ENCODE data around the gene HOXC5.

HOXC5 gene

GRCh38 chr12:54049108-54049507 lies 16.3 kb downstream of the HOXC5 start:
- DNase-seq, result peak; percentile 54

GRCh38 chr12:54050482-54050810 lies 17.6 kb downstream of the HOXC5 start:
- peak; percentile 53 for DNase-seq

- DNase-seq, result no peak
Observed at GRCh38 chr12:54051026-54051842, 18.4 kb downstream of the HOXC5 start.

- peak; percentile 62 for DNase-seq
Observed at GRCh38 chr12:54051874-54052437, 19.1 kb downstream of the HOXC5 start.

GRCh38 chr12:54052438-54053002 lies 19.7 kb downstream of the HOXC5 start:
- DNase-seq, result no peak

GRCh38 chr12:54053003-54053750 lies 20.3 kb downstream of the HOXC5 start:
- DNase-seq, result no peak

GRCh38 chr12:54053751-54054741 lies 21.2 kb downstream of the HOXC5 start, which contains the start of gene HOXC4:
TSS of gene HOXC4 (plus strand) at chr12:54053835. CDS start at chr12:54053923, 88 bp downstream.
- peak; percentile 61 for DNase-seq

- no peak for DNase-seq
Observed at GRCh38 chr12:54054742-54055194, 21.9 kb downstream of the HOXC5 start.

- no peak for DNase-seq
Observed at GRCh38 chr12:54055552-54055951, 22.7 kb downstream of the HOXC5 start.

GRCh38 chr12:54056110-54056509 lies 23.3 kb downstream of the HOXC5 start:
- no peak for DNase-seq

- DNase-seq, result no peak
Observed at GRCh38 chr12:54058128-54058768, 25.4 kb downstream of the HOXC5 start.

GRCh38 chr12:54059668-54060067 lies 26.8 kb downstream of the HOXC5 start:
- no peak for DNase-seq

- DNase-seq, result no peak
Observed at GRCh38 chr12:54060174-54060974, 27.5 kb downstream of the HOXC5 start.

GRCh38 chr12:54060975-54061778 lies 28.3 kb downstream of the HOXC5 start:
- no peak for DNase-seq

GRCh38 chr12:54065677-54066076 lies 32.8 kb downstream of the HOXC5 start:
- DNase-seq, result no peak

- DNase-seq, result no peak
Observed at GRCh38 chr12:54066408-54066807, 33.6 kb downstream of the HOXC5 start.

GRCh38 chr12:54068418-54069070 lies 35.7 kb downstream of the HOXC5 start:
- no peak for DNase-seq

- DNase-seq, result no peak
Observed at GRCh38 chr12:54071942-54072341, 39.1 kb downstream of the HOXC5 start.

GRCh38 chr12:54074308-54074707 lies 41.5 kb downstream of the HOXC5 start:
- no peak for DNase-seq

All from retina (tissue), 1 donor.